HG03521 (cell line): ENCODE results near the gene RHO.
A peak's percentile ranks its signal among the peaks of the same experiment; 100 is the strongest.
"Not testable (repeated sequence)": the region's sequence is repeated elsewhere in the genome, so short reads cannot be mapped to it uniquely, and the experiment has no call there.

Experiments used
- ATAC-seq: cut with Tn5 transposase; IDR thresholded peaks from one replicate; pipeline ENCODE4 v1.9.1; 2021; ENCODE audit warnings: mild to moderate bottlenecking, moderate library complexity; ENCODE audit not compliant: unreplicated experiment

The RHO gene

GRCh38 chr3:129528589-129529100 lies at the start of gene RHO:
Gene RHO (plus strand): TSS chr3:129528639. CDS start chr3:129528734, 95 bp downstream.
- ATAC-seq, result no peak

- ATAC-seq, result not testable (repeated sequence)
These were observed 47.1 kb upstream of the RHO start for GRCh38 chr3:129481225-129481765.

DNA sequence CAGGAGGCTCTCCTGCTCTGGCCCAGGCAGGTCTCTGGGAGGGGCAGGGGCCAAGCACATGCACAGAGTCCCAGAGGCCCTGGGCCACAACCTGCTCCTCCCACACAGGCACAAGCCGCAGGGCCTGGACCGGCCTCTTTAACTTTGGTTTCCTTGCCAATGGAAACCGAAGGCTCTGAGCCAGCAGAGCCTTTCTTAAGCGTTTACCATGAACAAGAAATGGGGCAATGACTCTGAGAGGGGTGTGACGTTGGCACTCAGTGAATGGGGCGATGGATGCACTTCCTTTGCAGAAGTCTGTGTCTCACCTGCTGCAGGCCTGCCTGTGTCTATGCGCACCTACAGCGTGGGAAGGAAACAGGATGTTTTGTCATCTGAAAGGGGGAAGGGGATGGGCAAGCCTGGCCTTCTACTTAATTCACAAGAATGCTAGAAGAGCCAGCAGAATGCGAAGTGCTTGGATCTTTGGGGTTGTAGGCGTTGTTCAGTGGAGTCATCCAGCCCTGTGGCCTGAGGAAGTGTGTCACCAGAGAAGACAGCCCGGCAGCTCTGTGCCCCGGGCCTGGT lies 46.6 kb upstream of the RHO start:
- ATAC-seq, result no peak

GRCh38 chr3:129482721-129483120 lies 45.7 kb upstream of the RHO start:
- no peak for ATAC-seq

DNA sequence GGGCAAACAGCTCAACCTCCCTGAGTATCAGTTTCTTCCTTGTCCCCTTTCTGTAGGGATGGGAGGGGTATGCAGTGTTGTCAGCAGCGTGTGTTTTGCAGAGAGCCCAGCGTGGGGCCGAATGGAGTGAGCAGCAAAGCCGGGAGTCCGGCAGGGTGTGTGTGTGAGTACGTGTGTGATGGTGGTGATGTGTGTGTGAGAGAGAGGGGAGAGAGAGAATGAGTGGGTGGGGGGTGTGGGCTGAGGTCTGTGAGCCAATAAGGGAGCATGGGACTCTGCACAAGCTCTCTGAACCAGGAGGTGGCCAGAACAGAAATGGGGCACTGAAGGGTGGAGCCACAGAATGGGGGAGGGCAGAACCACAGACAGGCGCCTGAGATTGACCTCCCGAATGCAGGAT lies 44.6 kb upstream of the RHO start:
- ATAC-seq, result no peak

- not testable (repeated sequence) for ATAC-seq
These were observed 43.3 kb upstream of the RHO start for GRCh38 chr3:129485146-129485545.

DNA sequence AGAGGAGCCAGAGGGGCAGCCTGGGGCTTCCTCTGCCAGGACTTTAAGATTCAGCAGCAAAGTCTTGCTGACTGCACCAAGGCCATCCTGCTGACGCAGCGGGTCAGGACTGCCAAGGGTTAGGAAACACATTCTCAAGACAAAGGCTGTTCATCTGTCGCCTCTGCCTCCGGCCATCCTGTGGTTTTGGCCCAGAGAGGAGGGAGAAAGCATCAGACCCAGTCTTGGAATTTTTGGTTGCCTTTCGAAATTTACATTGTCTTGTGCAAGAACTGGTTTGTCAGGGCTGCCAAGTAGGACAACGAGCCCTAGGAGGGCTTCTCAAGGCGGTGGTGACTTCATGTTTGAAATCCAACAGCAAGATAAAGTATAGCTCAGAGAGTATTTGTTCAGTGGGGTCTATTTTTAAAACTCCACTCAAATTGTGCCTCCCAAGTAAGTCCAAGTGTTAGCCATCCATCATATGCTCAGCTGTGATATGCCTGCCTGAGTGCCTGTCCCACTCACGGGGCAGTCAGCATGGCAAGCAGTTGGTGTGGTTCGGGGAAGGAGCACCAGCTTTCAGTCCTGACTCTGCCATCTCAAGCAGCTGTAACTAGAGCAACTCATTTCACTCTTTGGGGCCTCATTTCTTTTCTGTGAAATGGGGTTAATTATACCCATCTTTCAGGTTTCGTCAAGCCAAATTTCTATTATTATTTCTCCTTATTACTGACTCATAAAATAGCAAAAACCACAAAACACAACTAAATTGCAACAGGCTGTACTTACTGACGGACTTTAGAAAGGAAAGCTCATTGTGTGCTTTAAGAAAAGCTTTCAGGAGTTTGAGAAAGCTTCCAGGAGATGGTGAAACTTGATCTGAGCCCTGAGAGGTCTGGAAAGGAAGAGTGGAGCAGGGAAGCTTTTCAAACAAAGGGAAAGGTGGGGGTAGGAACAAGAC lies 42.4 kb upstream of the RHO start:
- ATAC-seq, result no peak

GRCh38 chr3:129486664-129487035 lies 41.8 kb upstream of the RHO start:
- ATAC-seq, result no peak

GRCh38 chr3:129487183-129487867 lies 41.1 kb upstream of the RHO start:
- no peak for ATAC-seq

DNA sequence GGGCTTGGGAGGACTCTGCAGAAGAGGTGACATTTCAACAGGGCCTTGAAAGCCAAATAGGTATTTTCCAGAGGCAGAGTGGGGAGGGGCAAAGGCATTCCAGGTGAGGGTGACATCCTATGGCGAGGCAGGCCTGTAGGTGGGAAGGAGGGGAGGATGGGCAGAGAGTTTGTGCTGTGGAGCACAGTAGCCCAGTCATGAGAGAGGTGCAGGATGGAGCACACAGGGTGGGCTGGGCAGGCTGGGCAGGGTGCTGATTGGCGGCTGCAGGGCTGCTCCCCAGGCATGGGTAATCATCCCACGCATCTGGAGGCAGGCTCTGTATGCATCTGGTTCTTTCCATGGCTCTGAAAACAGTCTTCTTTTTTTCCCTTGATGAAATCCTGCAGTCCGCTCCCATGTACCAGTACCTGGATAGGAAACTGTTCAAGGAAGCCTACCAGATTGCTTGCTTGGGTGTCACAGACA lies 40.5 kb upstream of the RHO start:
- not testable (repeated sequence) for ATAC-seq

GRCh38 chr3:129489258-129489657 lies 39.2 kb upstream of the RHO start:
- not testable (repeated sequence) for ATAC-seq

GRCh38 chr3:129490273-129490675 lies 38.2 kb upstream of the RHO start:
- peak; percentile 65 for ATAC-seq

GRCh38 chr3:129491077-129491476 lies 37.4 kb upstream of the RHO start:
- not testable (repeated sequence) for ATAC-seq

DNA sequence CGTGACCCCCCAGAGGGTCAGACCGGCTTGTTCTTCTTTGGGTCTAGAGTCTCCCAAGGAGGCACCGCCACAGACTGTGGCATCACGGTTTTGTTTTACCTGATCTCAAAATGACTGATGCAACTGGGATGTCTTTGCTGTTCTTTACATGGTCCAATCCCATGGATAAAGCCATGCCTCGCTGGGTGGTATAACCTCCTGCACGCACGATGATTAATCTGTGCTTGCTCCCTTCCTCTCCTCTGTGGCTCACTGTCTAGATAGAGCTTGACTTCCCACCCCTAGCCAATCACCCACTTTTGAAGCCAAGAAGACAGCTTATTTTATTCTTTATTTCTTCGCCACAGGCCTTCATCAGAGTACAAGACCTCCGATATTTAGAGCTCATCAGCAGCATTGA lies 36.6 kb upstream of the RHO start:
- no peak for ATAC-seq

DNA sequence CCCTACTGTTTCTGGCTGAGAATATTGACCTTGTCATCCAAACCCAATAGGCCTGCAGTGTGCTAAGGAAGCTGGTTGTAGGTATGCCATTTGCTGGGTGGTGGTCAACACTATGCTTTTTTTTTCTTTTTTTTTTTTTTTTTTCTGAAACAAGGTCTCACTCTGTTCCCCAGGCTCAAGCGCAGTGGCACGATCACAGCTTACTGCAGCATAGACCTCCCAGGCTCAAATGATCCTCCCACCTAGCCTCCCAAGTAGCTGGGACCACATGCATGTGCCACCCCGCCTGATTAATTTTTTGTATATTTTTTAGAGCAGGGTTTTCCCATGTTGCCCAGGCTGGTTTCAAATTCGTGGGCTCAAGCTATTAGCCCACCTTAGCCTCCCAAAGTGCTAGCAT lies 35.7 kb upstream of the RHO start:
- no peak for ATAC-seq

GRCh38 chr3:129493206-129493605 lies 35.2 kb upstream of the RHO start:
- ATAC-seq, result no peak

DNA sequence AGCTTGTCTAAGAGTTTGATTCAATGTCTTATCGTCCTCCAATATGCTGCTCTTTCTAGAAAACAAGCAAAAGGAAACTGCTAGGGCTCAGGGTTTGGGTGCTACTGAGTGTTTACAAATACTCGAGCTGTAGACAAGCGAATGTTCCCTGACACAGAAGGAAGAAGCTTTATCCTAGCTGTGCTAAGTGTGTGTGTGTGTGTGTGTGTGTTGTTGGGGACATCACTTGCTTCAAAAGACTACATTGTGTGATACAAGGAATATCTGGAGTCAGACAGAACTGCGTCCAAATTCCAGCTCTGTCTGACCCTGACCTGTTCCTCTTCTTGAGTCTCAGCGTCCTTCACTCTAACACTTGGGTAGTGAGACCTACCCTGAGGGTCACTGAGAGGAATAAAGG lies 33.9 kb upstream of the RHO start:
- not testable (repeated sequence) for ATAC-seq

- not testable (repeated sequence) for ATAC-seq
These were observed 33.3 kb upstream of the RHO start for GRCh38 chr3:129495006-129495639.

DNA sequence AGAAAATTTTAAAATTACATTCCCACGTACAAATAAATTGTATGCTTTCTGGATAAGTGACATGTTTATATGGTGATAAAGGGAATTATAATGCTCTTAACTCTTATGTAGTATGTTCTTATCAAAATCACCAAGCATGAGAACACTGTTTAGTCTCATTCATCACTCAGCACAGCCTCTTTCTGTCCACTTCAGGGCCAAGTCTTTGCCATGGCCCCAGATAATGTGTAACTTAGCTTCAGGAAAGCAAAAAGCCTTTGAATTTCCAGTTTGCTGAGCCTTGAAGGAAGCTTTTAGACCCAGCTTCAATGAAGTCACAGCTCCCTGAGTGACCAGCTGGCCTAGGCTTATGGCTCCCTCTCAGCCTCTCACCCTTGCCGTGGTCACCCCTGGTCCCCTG lies 30.6 kb upstream of the RHO start:
- ATAC-seq, result not testable (repeated sequence)

DNA sequence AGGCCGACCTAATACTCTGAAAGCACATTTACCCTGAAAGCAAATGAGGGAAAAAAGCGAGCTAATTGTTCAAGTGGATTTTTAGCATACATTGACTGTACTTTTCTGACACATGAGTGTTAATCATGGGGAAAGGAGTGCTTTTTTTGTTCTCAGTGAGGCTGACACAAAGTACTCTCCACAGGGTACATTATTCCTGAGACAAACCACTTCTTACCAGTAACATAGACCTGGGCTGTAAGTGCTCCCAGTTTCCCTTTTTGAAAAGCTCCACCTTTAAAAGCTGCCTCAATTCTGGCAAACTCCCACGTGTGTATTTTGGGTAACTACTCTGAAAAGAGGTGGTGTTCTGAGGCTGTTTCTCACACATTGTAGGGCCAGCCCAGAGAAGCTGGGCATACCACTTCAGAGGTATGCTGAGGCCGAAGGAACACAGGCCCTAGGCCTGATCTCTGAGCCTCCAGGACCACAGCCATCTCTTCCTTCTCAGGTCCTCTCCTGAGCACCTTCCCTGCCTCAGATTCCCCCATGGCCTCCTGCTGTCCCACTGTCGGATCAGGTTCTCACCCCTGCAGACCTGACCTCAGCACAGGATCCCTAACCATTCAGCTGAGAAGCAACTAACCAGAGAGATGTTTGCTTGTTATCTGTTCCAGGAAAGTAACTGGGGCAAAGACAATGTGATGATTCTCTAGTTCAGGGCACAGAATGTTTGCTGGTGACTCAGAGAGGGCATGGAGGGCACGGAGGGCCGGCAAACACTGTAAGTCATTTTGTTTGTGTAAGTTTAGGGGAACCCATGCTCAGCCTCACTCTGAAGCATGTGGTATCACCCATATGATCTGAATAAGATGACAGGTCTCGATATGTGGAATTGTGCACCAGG lies 29.6 kb upstream of the RHO start:
- ATAC-seq, result not testable (repeated sequence)
